Measurements from ENCODE around the gene MSRB3.
"Not testable (repeated sequence)": the region's sequence is repeated elsewhere in the genome, so short reads cannot be mapped to it uniquely, and the experiment has no call there.

MSRB3 gene

GRCh38 chr12:65407388-65408149, 129.1 kb downstream of the MSRB3 start:
- DNase-seq: no peak

GRCh38 chr12:65408441-65408840, 130.0 kb downstream of the MSRB3 start:
- no peak for DNase-seq

- DNase-seq: no peak
Measured at GRCh38 chr12:65409726-65410125, 131.2 kb downstream of the MSRB3 start.

- DNase-seq: no peak
Measured at GRCh38 chr12:65411171-65411570, 132.7 kb downstream of the MSRB3 start.

- DNase-seq: no peak
Measured at GRCh38 chr12:65414526-65414925, 136.0 kb downstream of the MSRB3 start.

GRCh38 chr12:65415826-65416225, 137.3 kb downstream of the MSRB3 start:
- no peak for DNase-seq

GRCh38 chr12:65419284-65420072, 141.0 kb downstream of the MSRB3 start:
- no peak for DNase-seq

GRCh38 chr12:65420941-65421340, 142.5 kb downstream of the MSRB3 start:
- DNase-seq: no peak

- no peak for DNase-seq
Measured at GRCh38 chr12:65427646-65428045, 149.2 kb downstream of the MSRB3 start.

GRCh38 chr12:65430006-65430405, 151.5 kb downstream of the MSRB3 start:
- DNase-seq: no peak

- no peak for DNase-seq
Measured at GRCh38 chr12:65430571-65431306, 152.3 kb downstream of the MSRB3 start.

- DNase-seq: no peak
Measured at GRCh38 chr12:65432114-65432513, 153.6 kb downstream of the MSRB3 start.

- DNase-seq: no peak
Measured at GRCh38 chr12:65432651-65433050, 154.2 kb downstream of the MSRB3 start.

- DNase-seq: no peak
Measured at GRCh38 chr12:65434737-65435136, 156.3 kb downstream of the MSRB3 start.

GRCh38 chr12:65443038-65443437, 164.6 kb downstream of the MSRB3 start:
- DNase-seq: no peak

GRCh38 chr12:65444996-65445395, 166.5 kb downstream of the MSRB3 start:
- DNase-seq: no peak

GRCh38 chr12:65446901-65447300, 168.4 kb downstream of the MSRB3 start:
- DNase-seq: no peak

GRCh38 chr12:65449400-65449799, 170.9 kb downstream of the MSRB3 start:
- no peak for DNase-seq

- no peak for DNase-seq
Measured at GRCh38 chr12:65450625-65451024, 172.1 kb downstream of the MSRB3 start.

- no peak for DNase-seq
Measured at GRCh38 chr12:65454115-65454787, 175.8 kb downstream of the MSRB3 start.

GRCh38 chr12:65457341-65457740, 178.9 kb downstream of the MSRB3 start:
- not testable (repeated sequence) for DNase-seq

- no peak for DNase-seq
Measured at GRCh38 chr12:65458718-65459117, 180.2 kb downstream of the MSRB3 start.

GRCh38 chr12:65459545-65459944, 181.1 kb downstream of the MSRB3 start:
- DNase-seq: no peak

Measured in 8988T (cell line).